ENCODE results near the gene APAF1.

GRCh38 chr12:98783420-98783819 is 138.3 kb downstream of the APAF1 start:
- TF ChIP-seq CHD1 (IDR thresholded peaks at IDR 0.05; ENCODE audit: low read length) (no peak), CTCF (IDR thresholded peaks at IDR 0.05 in 2 of 3, conservative IDR thresholded peaks at IDR 0.05 in 1 of 3; ENCODE audit: insufficient read depth in 2 of 3, low read depth in 1 of 3, low read length in 3 of 3) (no peak), NFE2L1 (tag; IDR thresholded peaks at IDR 0.05; ENCODE audit: borderline replicate concordance, low read depth) (no peak), NR2F6 (CRISPR knock-in tag; IDR thresholded peaks at IDR 0.05) (no peak), KLF16 (IDR thresholded peaks at IDR 0.05) (no peak), PML (IDR thresholded peaks at IDR 0.05; ENCODE audit: low read length) (no peak), NFE2 (IDR thresholded peaks at IDR 0.05; ENCODE audit: low read depth) (no peak)

All from K562 (cell line).